DND-41 (cell line): ENCODE data around the gene GARS1.

Experiments
- ATAC-seq: fragments of 200-7000 bp; cut with Tn5 transposase; 3 replicates; pipeline ENCODE4 v1.9.1; 2021; ENCODE audit warnings: low read depth; ENCODE audit not compliant: insufficient read depth
- DNase-seq: peaks from one replicate; pipeline ENCODE4 v3.0.0-alpha.2; 2020
- H2AFZ ChIP-seq: 2 replicates; pipeline ENCODE4 v1.6.0; 2012; ENCODE audit warnings: low read depth, low read length
- H3K27ac ChIP-seq: 2 replicates; pipeline ENCODE4 v1.5.1; 2012; ENCODE audit warnings: low read length, inconsistent platforms
- H3K27me3 ChIP-seq: fragments of 200-600 bp; sonication (generic); 2 replicates; pipeline ENCODE4 v1.6.0; 2012; ENCODE audit warnings: low read length, mild to moderate bottlenecking, inconsistent platforms; ENCODE audit not compliant: insufficient read depth, poor library complexity
- H3K36me3 ChIP-seq: 2 replicates; pipeline ENCODE4 v1.5.1; 2012; ENCODE audit warnings: low read length, inconsistent platforms; ENCODE audit not compliant: insufficient read depth
- H3K4me1 ChIP-seq: 2 replicates; pipeline ENCODE4 v1.5.1; 2012; ENCODE audit warnings: mild to moderate bottlenecking, low read length; ENCODE audit not compliant: insufficient read depth
- H3K4me2 ChIP-seq: 2 replicates; pipeline ENCODE4 v1.6.0; 2012; ENCODE audit warnings: mild to moderate bottlenecking, moderate library complexity, low read length, inconsistent platforms; ENCODE audit not compliant: insufficient read depth
- H3K4me3 ChIP-seq, 2 experiments: fragments of 200-600 bp in 1 of 2; shearing (Covaris generic) in 1 of 2; 2 replicates each; pipeline ENCODE4 v1.5.1; 2012 to 2016; ENCODE audit warnings: inconsistent platforms in 2 of 2, low read length in 2 of 2, mild to moderate bottlenecking in 2 of 2, low read depth in 1 of 2, moderate library complexity in 1 of 2
- H3K79me2 ChIP-seq: 2 replicates; pipeline ENCODE4 v1.6.0; 2012; ENCODE audit warnings: low read length, inconsistent platforms; ENCODE audit not compliant: insufficient read depth
- H3K9ac ChIP-seq: 2 replicates; pipeline ENCODE4 v1.6.0; 2012; ENCODE audit warnings: low read depth, mild to moderate bottlenecking, inconsistent platforms, low read length, moderate library complexity
- H3K9me3 ChIP-seq: 2 replicates; pipeline ENCODE4 v1.5.1; 2012; ENCODE audit warnings: low read length, moderate library complexity, mild to moderate bottlenecking, inconsistent platforms; ENCODE audit not compliant: insufficient read depth, severe bottlenecking
- H4K20me1 ChIP-seq: 2 replicates; pipeline ENCODE4 v1.6.0; 2012; ENCODE audit warnings: low read length; ENCODE audit not compliant: insufficient read depth
- CTCF ChIP-seq: IDR thresholded peaks from 2 replicates; pipeline ENCODE4 v1.5.1; 2012; ENCODE audit warnings: borderline replicate concordance, low read length, moderate library complexity, mild to moderate bottlenecking; ENCODE audit not compliant: poor library complexity, severe bottlenecking; ENCODE audit errors: extremely low read depth
- EZH2 ChIP-seq: IDR thresholded peaks from 3 replicates; pipeline ENCODE4 v1.6.1; 2012; ENCODE audit warnings: borderline replicate concordance, low read depth, mild to moderate bottlenecking, moderate library complexity, low read length, inconsistent platforms; ENCODE audit not compliant: severe bottlenecking

The GARS1 gene

GRCh38 chr7:30661926-30662325, 67.2 kb downstream of the GARS1 start:
- H2AFZ ChIP-seq = no peak overlapping the region
- no peak overlapping the region for H3K4me3 ChIP-seq
- H3K4me1 ChIP-seq = no peaks in the 10 kb centered on the region
- H3K9me3 ChIP-seq = no peaks in the 10 kb centered on the region
- ATAC-seq = no peak
- H4K20me1 ChIP-seq = no peaks in the 10 kb centered on the region
- no peaks in the 10 kb centered on the region for H3K79me2 ChIP-seq
- DNase-seq = no peak
- no peaks in the 10 kb centered on the region for H3K27me3 ChIP-seq
- no peaks in the 10 kb centered on the region for H3K36me3 ChIP-seq
- TF ChIP-seq EZH2 (no peak), CTCF (no peak)
- no peak overlapping the region for H3K27ac ChIP-seq
- no peak overlapping the region for H3K4me2 ChIP-seq
- H3K9ac ChIP-seq = no peak overlapping the region

DNA sequence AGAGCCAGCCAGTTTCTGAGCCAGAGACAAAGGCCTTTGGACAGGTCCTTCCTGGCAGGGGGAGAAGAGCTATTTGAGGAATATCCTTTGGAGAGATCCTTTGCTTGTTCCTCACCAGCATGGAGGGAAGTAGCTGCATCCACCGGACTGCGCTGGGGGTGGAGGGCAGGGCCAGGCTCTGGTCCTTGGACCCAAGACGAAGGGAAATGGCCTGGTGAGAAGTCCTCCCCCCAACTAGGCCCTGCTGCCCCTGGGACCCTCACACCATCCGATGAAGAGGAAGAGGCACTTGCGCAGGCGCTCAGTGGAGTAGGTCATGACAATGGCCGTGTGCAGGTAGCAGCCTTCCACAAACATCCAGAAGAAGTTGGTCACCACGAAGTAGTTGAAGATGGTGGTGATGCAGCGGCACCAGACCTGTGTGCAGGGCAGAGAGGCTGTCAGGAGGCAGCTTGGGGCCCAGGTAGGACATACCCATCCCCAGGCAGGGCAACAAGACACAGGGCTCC, 67.8 kb downstream of the GARS1 start:
- ATAC-seq = no peak
- H3K79me2 ChIP-seq = no peaks in the 10 kb centered on the region
- no peaks in the 10 kb centered on the region for H3K9me3 ChIP-seq

DNA sequence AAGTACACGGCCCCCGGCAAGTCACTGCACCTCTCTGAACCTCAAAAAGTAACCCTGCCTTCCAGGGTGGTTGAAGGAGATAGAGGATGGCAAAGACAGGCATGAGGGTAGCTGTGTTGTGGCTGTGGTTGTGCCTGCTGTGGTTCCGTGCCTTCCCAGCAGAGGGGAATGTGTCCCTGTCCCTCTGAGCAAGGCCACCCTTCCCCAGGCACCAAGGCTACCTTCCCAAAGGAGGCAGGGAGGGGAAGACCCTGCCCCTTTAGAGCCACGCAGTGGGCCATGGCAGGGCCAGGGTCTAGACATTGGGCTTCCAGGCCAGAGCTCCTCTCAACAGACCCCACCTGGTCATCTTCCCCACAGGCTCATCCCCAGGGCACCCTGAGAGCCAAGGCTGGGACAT, 68.7 kb downstream of the GARS1 start:
- Histone ChIP-seq H3K79me2 (no peaks in the 10 kb centered on the region), H3K36me3 (no peaks in the 10 kb centered on the region), H2AFZ (no peak overlapping the region), H4K20me1 (no peaks in the 10 kb centered on the region), H3K4me3 (no peak overlapping the region), H3K4me1 (no peaks in the 10 kb centered on the region), H3K9me3 (no peaks in the 10 kb centered on the region), H3K4me2 (no peak overlapping the region), H3K9ac (no peak overlapping the region), H3K27ac (no peak overlapping the region), H3K27me3 (no peaks in the 10 kb centered on the region)
- DNase-seq (no peak), ATAC-seq (no peak)
- TF ChIP-seq EZH2 (no peak), CTCF (no peak)

More for the DNA sequence above, 67.8 kb downstream of the GARS1 start:
- Histone ChIP-seq H3K4me1 (no peaks in the 10 kb centered on the region), H3K4me2 (no peak overlapping the region), H3K4me3 (no peak overlapping the region), H3K9ac (no peak overlapping the region), H3K27ac (no peak overlapping the region), H3K36me3 (no peaks in the 10 kb centered on the region), H2AFZ (no peak overlapping the region), H3K27me3 (no peaks in the 10 kb centered on the region), H4K20me1 (no peaks in the 10 kb centered on the region)
- TF ChIP-seq CTCF (no peak), EZH2 (no peak)
- no peak for DNase-seq
